NCI-H1105 (cell line): ENCODE measurements around the gene ZNF764.
"Not testable (repeated sequence)": the region's sequence is repeated elsewhere in the genome, so short reads cannot be mapped to it uniquely, and the experiment has no call there.

Source experiments
- DNase-seq: peaks from one replicate; lab custom pipeline; 2025; lab: John Stamatoyannopoulos, UW

The ZNF764 gene

GRCh38 chr16:30548416-30549253, 9.5 kb downstream of the ZNF764 start:
- DNase-seq = no peak

DNA sequence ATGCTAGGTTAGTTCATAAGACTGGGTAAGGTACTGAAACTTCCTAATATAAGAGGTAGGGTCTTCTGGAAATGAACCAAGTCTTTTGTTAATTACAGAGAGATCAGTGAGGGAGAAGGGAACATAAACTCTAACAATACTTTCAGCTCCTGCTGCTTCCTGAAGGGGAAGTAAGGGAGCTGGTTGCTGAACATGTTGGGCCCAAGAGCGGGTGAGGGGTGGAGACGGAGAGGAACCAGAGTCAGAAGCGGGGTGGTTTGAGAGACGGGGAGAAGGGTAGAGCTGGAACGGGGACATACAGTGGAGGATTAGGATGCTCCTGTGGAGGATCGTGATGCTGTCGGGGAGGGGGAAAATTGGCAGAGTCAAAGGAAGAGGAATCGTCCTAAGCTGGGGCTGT, 12.1 kb downstream of the ZNF764 start:
- DNase-seq = no peak

DNA sequence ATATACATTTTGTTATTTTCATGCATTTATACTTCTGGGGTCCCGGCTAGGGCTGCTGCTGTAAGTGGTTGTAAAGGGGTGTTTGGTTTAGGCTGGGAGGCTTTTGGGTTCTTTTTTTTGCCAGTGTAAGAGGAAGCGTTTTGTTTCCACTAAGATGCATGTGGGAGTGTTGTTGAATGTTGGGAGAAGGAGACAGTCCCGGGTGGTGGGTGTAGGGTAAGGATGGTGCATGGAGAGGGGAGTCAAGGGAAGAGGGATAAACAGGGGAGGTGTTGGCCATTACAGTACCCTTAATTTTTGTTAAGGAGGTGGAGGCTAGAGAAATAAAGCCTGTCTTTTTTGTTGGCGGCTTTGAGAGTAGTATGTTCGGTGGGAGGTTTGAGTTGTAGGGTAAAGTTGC, 15.1 kb downstream of the ZNF764 start:
- no peak for DNase-seq

GRCh38 chr16:30541502-30542329, 16.5 kb downstream of the ZNF764 start:
- no peak for DNase-seq

DNA sequence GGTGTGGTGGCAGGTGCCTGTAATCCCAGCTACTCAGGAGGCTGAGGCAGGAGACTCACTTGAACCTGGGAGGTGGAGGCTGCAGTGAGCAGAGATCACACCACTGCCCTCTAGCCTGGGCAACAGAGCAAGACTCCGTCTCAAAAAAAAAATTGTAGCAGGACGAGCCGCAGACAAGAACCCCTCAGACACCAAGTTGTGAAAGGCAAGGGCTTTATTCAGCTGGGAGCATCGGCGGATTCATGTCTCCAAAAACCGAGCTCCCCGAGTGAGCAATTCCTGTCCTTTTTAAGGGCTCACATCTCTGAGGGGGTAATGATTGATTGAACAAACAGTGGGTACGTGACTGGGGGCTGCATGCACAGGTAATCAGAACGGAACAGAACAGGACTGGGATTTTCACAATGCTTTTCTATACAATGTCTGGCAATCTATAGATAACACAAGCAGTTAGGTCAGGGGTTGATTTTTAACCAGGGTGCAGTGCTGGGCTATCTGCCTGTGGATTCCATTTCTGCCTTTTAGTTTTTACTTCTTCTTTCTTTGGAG, 17.2 kb downstream of the ZNF764 start:
- DNase-seq = not testable (repeated sequence)

DNA sequence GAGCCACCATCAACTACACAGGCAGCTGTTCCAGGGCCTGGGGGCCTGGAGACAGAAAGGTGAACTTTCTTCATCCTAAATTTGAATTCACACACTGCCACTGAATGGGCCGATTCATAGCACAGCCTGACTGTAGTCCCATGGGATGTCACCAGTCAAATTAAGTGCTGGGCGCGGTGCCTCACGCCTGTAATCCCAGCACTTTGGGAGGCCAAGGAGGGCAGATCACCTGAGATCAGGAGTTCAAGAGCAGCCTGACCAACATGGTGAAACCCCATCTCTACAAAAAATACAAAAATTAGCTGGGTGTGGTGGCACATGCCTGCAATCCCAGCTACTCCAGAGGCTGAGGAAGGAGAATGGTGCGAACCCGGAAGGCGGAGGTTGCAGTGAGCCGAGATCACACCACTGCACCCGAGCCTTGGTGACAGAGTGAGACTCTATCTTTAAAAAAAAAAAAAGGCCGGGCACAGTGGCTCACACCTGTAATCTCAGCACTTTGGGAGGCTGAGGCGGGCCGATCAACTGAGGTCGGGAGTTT, 18.1 kb downstream of the ZNF764 start:
- not testable (repeated sequence) for DNase-seq

GRCh38 chr16:30539000-30539964, 18.9 kb downstream of the ZNF764 start:
- no peak for DNase-seq

GRCh38 chr16:30536391-30537024, 21.7 kb downstream of the ZNF764 start:
- DNase-seq = not testable (repeated sequence)

- peak; percentile 29 for DNase-seq
These were observed 22.4 kb downstream of the ZNF764 start for GRCh38 chr16:30535777-30536190.

DNA sequence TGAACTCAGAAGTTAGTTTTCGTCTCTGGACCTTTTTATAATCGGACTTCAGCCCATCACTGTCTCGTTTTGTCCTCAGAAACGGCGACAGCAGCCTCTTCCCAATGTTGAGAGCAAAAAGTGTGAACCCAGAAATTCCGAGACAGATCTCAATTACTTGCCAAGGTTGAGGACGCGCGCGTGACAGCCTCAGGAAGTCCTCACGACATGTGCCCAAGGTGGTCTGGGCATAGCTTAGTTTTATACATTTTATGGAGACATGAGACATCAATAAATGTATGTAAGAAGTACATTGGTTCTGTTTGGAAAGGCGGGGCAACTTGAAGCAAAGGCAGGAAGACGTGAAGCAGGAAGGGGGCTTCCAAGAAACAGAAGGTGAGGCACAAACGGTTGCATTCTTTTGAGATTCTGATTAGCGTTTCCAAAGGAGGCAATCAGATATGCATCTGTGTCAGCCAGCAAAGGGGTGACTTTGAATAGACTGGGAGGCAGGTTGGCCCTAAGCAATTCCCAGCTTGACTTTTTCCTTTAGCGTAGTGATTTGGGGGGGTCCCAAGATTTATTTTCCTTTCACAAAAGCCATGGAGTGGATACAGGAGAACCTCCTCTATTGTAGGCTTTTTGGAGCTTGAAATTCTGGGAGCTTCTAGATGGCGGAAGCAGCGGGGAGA, 22.9 kb downstream of the ZNF764 start:
- DNase-seq = no peak

DNA sequence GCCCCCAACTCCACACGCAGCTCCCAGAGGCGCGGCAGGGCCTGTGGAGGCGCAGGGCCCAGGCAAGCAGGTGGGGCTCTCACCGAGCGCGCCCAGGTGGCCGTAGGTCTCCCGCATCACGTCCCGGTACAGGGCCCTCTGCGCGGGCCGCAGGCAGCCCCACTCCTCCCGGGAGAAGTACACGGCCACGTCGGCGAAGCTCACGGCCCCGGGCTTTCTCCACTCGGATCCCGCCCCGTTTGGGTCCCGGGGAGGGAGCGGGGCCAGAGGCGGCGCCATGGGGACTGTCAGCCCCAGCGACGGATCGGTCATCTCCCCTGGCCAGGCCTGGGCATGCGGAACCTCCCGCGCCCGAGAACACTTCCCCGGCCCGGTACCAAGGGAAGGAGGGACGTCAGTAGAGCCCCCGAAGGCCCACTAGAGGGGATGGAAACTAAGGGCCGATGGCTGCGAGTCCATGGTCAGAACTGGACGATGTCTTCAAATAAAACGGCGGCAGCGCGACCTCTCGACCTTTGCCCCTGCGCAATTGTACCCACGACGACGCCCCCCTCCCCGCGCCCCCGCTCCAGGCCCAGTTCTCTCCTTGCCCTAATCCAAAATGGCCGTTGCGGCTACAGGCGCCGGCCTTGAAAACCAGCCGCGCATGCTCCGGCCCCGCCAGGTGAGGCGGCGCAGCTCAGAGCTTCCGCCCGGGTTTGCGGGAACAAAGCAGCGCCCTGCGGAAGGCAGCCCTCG, 23.6 kb downstream of the ZNF764 start, which contains the start of gene ZNF747:
ZNF747 (minus strand) TSS at position 491 of the 738 bp plus-strand sequence; CDS start at position 312, 179 bp downstream.
- peak; percentile 91 for DNase-seq

DNA sequence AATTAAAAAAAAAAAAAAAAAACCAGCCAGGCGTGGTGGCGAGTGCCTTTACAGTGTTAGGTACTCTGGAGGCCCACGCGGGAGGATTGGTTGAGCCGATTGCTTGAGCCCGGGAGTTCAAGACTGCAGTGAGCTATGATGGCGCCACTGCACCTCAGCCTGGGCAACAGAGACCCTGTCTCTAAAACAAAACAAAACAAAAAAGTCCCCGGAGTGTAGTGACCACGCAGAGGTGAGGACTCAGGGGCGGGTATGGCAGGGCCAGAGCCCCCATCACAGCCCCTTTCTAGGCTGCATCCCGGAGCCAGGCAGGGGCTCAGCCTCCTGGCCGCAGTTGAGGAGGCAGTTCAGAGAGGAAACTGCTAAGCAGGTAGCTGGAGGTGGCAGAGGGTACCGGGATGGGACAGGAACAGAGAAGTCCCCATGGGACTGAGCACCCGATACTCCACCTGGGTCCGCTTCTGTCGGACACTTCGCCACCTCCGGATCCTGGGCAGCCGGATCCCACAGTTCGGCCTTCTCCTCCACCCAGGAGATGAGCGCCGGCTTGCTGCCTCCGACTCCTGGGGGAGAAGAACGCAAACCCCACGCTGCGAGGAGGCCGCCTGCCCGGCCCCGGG, 24.3 kb downstream of the ZNF764 start:
- DNase-seq = no peak

DNA sequence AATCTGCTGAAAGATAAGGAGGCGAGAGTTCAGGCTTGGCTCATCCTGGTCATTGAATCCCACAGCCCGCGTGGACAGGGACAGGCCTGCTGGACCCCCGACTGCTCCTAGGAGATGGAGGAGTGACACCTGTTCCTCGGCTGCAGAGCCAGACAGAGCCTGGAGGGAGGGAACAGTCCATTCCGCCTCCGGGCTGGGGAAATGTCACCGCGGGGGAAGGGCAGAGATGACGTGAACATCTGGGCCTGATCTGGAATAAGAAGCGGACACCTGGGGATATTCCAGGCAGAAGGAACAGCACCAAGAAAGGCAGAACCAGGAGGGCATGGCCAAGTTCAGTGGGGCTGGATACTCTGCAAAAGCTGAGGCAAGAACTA, 25.0 kb downstream of the ZNF764 start:
- no peak for DNase-seq

GRCh38 chr16:30532285-30533145, 25.7 kb downstream of the ZNF764 start:
- DNase-seq = no peak

DNA sequence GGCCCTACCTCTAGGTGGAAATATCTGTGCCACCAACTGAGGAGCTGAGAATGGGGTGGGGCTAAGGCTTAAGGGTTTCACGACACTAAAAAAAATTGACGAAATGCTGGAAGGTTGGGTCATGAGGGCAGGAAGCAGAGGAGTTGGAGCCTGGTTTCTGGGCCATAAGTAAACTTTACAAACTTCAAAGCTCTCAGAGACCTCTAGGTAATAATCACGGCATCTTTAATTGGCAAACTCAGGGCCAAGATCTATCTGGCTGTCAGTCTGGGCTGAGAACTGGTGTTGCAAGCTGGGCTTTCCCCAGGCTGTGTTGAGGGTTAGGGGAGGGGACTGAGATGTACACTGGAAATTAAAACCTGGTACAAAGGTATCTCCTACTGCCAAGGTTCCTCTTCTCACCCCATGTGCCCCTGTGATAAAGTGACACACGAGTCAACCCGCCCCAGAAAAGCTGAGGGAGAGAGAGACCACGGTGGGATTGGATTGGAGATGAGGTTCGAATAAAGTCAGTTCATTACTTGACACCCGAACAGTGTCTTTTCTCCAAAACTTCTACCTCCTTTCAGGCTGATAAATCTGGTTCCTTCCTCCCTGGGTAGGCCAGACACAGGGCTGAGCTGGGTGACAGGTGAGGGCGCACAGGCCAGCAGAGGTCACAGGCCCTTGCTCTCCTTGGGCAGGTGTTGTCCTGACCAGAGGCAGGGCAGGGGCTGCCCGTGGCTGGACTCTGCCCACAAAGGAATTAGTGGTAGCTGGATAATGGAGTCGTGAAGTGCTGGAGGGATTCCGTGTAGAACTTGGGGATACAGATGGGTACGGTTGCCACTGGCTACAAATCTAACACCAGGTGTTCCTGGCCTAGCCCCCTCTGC, 27.8 kb downstream of the ZNF764 start:
- no peak for DNase-seq

- no peak for DNase-seq
These were observed 29.2 kb downstream of the ZNF764 start for GRCh38 chr16:30528799-30529457.
